Measurements from ENCODE around the gene UBALD1.

GRCh38 chr16:4570086-4570485, 44.6 kb downstream of the UBALD1 start:
- TF ChIP-seq CTCF (IDR thresholded peaks at IDR 0.05; ENCODE audit: low read depth, low read length, poor library complexity, severe bottlenecking) (no peak), EZH2phosphoT487 (IDR thresholded peaks at IDR 0.05; ENCODE audit: borderline replicate concordance, low read length) (no peak)
